ENCODE results near the gene ENTPD3.
"Not testable (repeated sequence)": the region's sequence is repeated elsewhere in the genome, so short reads cannot be mapped to it uniquely, and the experiment has no call there.

Gene ENTPD3

GRCh38 chr3:40407007-40407406 is 20.0 kb downstream of the ENTPD3 start:
- DNase-seq (ENCODE audit: low read depth in 2 of 2): no peak

- no peak for DNase-seq (ENCODE audit: low read depth in 2 of 2)
Observed at GRCh38 chr3:40407611-40408010, 20.6 kb downstream of the ENTPD3 start.

- DNase-seq (ENCODE audit: low read depth in 2 of 2): no peak
Observed at GRCh38 chr3:40414270-40414669, 27.3 kb downstream of the ENTPD3 start.

- DNase-seq (ENCODE audit: low read depth in 2 of 2): no peak
Observed at GRCh38 chr3:40417845-40418543, 31.0 kb downstream of the ENTPD3 start.

- no peak for DNase-seq (ENCODE audit: low read depth in 2 of 2)
Observed at GRCh38 chr3:40422861-40423260, 35.9 kb downstream of the ENTPD3 start.

GRCh38 chr3:40427045-40427669 is 40.2 kb downstream of the ENTPD3 start:
- no peak for DNase-seq (ENCODE audit: low read depth in 2 of 2)

GRCh38 chr3:40432793-40433192 is 45.8 kb downstream of the ENTPD3 start:
- no peak for DNase-seq (ENCODE audit: low read depth in 2 of 2)

GRCh38 chr3:40437889-40438288 is 50.9 kb downstream of the ENTPD3 start:
- DNase-seq (ENCODE audit: low read depth in 2 of 2): no peak

GRCh38 chr3:40445062-40445461 is 58.1 kb downstream of the ENTPD3 start:
- DNase-seq (ENCODE audit: low read depth in 2 of 2): no peak

GRCh38 chr3:40445880-40446279 is 58.9 kb downstream of the ENTPD3 start:
- DNase-seq (ENCODE audit: low read depth in 2 of 2): no peak

- DNase-seq (ENCODE audit: low read depth in 2 of 2): no peak
Observed at GRCh38 chr3:40450438-40450837, 63.5 kb downstream of the ENTPD3 start.

- DNase-seq (ENCODE audit: low read depth in 2 of 2): no peak
Observed at GRCh38 chr3:40451551-40451950, 64.6 kb downstream of the ENTPD3 start.

GRCh38 chr3:40452057-40452456 is 65.1 kb downstream of the ENTPD3 start:
- no peak for DNase-seq (ENCODE audit: low read depth in 2 of 2)

GRCh38 chr3:40452562-40452875 is 65.5 kb downstream of the ENTPD3 start:
- no peak for DNase-seq (ENCODE audit: low read depth in 2 of 2)

- peak; percentile 89 to 95 for DNase-seq (ENCODE audit: low read depth in 2 of 2)
Observed at GRCh38 chr3:40452876-40453730, 66.1 kb downstream of the ENTPD3 start.

GRCh38 chr3:40453933-40454332 is 66.9 kb downstream of the ENTPD3 start:
- no peak for DNase-seq (ENCODE audit: low read depth in 2 of 2)

GRCh38 chr3:40455328-40455727 is 68.3 kb downstream of the ENTPD3 start:
- DNase-seq (ENCODE audit: low read depth in 2 of 2): no peak

- no peak for DNase-seq (ENCODE audit: low read depth in 2 of 2)
Observed at GRCh38 chr3:40456279-40456939, 69.4 kb downstream of the ENTPD3 start.

GRCh38 chr3:40456940-40457823 is 70.2 kb downstream of the ENTPD3 start, which contains the start of gene RPL14:
TSS of gene RPL14 (plus strand) at chr3:40457339. CDS start at chr3:40457472, 133 bp downstream.
- DNase-seq (ENCODE audit: low read depth in 2 of 2): peak; percentile 92 to 93

GRCh38 chr3:40458473-40458872 is 71.5 kb downstream of the ENTPD3 start:
- DNase-seq (ENCODE audit: low read depth in 2 of 2): no peak

GRCh38 chr3:40460481-40460880 is 73.5 kb downstream of the ENTPD3 start:
- DNase-seq (ENCODE audit: low read depth in 2 of 2): not testable (repeated sequence)
